H1 (cell line): ENCODE data around the gene SEMA3C. TPM values are rescaled to one million over a fixed set of nuclear protein-coding genes. Genes with fewer than 3 reads are reported as not detected.

ENCODE experiments used
- CTCF ChIA-PET: fragments of 300-600 bp; sonication (Branson Sonifier 250); formaldehyde crosslinking; loops from one replicate; lab custom pipeline; 2021; ENCODE audit not compliant: partially characterized antibody; lab: Charles Lee
- POLR2A ChIA-PET: fragments of 300-600 bp; sonication (Branson Sonifier 250); formaldehyde crosslinking; loops from one replicate; lab custom pipeline; 2021; ENCODE audit warnings: inconsistent platforms; ENCODE audit not compliant: partially characterized antibody; lab: Charles Lee
- DNase-seq, 2 experiments: peaks; one replicate each; pipeline versions ENCODE4 v3.0.0 to v3.0.0-alpha.2; 2010 to 2022; ENCODE audit warnings: low spot score in 2 of 2, low read depth in 1 of 2, mixed read lengths in 1 of 2
- FAIRE-seq: peaks from 2 replicates; lab custom pipeline; 2011; peaks lifted over from hg19 to GRCh38; lab: Jason Lieb, UNC
- H2AFZ ChIP-seq: 2 replicates; pipeline ENCODE4 v1.8.1; 2012; ENCODE audit warnings: low read length, inconsistent platforms
- H2AK5ac ChIP-seq: 2 replicates; pipeline ENCODE4 v1.6.1; 2013; ENCODE audit warnings: low read depth, low read length
- H2BK120ac ChIP-seq: replicated peaks from 2 replicates; pipeline ENCODE3; 2013; ENCODE audit warnings: low read depth, low read length, inconsistent platforms
- H2BK12ac ChIP-seq: 2 replicates; pipeline ENCODE4 v1.6.1; 2013; ENCODE audit warnings: low read depth, low read length
- H2BK15ac ChIP-seq: 2 replicates; pipeline ENCODE4 v1.6.1; 2013; ENCODE audit warnings: low read length
- H2BK20ac ChIP-seq: 2 replicates; pipeline ENCODE4 v1.6.1; 2013; ENCODE audit warnings: low read length
- H2BK5ac ChIP-seq: 2 replicates; pipeline ENCODE4 v1.6.1; 2013; ENCODE audit warnings: low read depth, low read length
- H3K14ac ChIP-seq: 2 replicates; pipeline ENCODE4 v1.6.1; 2013; ENCODE audit warnings: inconsistent platforms; ENCODE audit not compliant: insufficient read length
- H3K18ac ChIP-seq: 2 replicates; pipeline ENCODE4 v1.6.1; 2013; ENCODE audit warnings: low read length; ENCODE audit errors: extremely low read depth
- H3K23ac ChIP-seq: 2 replicates; pipeline ENCODE4 v1.6.1; 2013; ENCODE audit warnings: inconsistent platforms; ENCODE audit not compliant: insufficient read length
- H3K23me2 ChIP-seq: 2 replicates; pipeline ENCODE4 v1.6.1; 2013; ENCODE audit warnings: low read depth, low read length
- H3K27ac ChIP-seq: 2 replicates; pipeline ENCODE4 v1.6.1; 2011; ENCODE audit warnings: low read depth, low read length, inconsistent platforms
- H3K27me3 ChIP-seq, 4 experiments: replicated peaks in 1 of 4; 1 replicate in 1 of 4; 2 replicates in 3 of 4; pipeline versions ENCODE4 v1.6.1 to v1.8.1; 2011 to 2013; ENCODE audit warnings: low read length in 3 of 4, mild to moderate bottlenecking in 3 of 4, inconsistent platforms in 2 of 4, mixed read lengths in 2 of 4, moderate library complexity in 1 of 4; ENCODE audit not compliant: control insufficient read depth in 3 of 4, insufficient read depth in 3 of 4; ENCODE audit errors: extremely low read depth in 1 of 4
- H3K36me3 ChIP-seq, 4 experiments: 2 replicates each; pipeline versions ENCODE4 v1.6.1 to v1.8.1; 2011 to 2013; ENCODE audit warnings: mild to moderate bottlenecking in 4 of 4, low read length in 3 of 4, moderate library complexity in 2 of 4, control low read depth in 1 of 4, inconsistent platforms in 1 of 4; ENCODE audit not compliant: insufficient read depth in 4 of 4, control insufficient read depth in 2 of 4
- H3K4ac ChIP-seq: replicated peaks from 2 replicates; pipeline ENCODE3; 2013; ENCODE audit warnings: low read length, low read depth, mixed read lengths, inconsistent platforms; ENCODE audit not compliant: insufficient read length
- H3K4me1 ChIP-seq, 4 experiments: replicated peaks in 1 of 4; 1 replicate in 1 of 4; 2 replicates in 3 of 4; pipeline versions ENCODE4 v1.6.1 to v1.8.1; 2011 to 2013; ENCODE audit warnings: low read length in 3 of 4, inconsistent platforms in 2 of 4, mixed read lengths in 1 of 4; ENCODE audit not compliant: insufficient read depth in 4 of 4, control insufficient read depth in 3 of 4
- H3K4me2 ChIP-seq, 2 experiments: 2 replicates each; pipeline versions ENCODE4 v1.6.1 to v1.8.1; 2011 to 2013; ENCODE audit warnings: low read depth in 2 of 2, low read length in 2 of 2, control low read depth in 1 of 2, inconsistent platforms in 1 of 2, mild to moderate bottlenecking in 1 of 2; ENCODE audit not compliant: insufficient read depth in 1 of 2
- H3K4me3 ChIP-seq, 4 experiments: fragments of 200-600, 300-600 bp in 1 of 4; sonication (generic), shearing (Covaris generic), sonication (Bioruptor Twin) in 1 of 4; 2 replicates each; pipeline versions ENCODE4 v1.5.1 to v1.8.1; 2011 to 2016; ENCODE audit warnings: low read length in 4 of 4, low read depth in 3 of 4, control low read depth in 2 of 4, inconsistent platforms in 2 of 4, mild to moderate bottlenecking in 2 of 4, mixed read lengths in 1 of 4, moderate library complexity in 1 of 4; ENCODE audit not compliant: insufficient read depth in 2 of 4; ENCODE audit errors: extremely low read depth in 1 of 4
- H3K56ac ChIP-seq: replicated peaks from 2 replicates; pipeline ENCODE3; 2013; ENCODE audit warnings: low read depth, mild to moderate bottlenecking, mixed read lengths, low read length, inconsistent platforms; ENCODE audit not compliant: insufficient read length
- H3K79me1 ChIP-seq: 2 replicates; pipeline ENCODE4 v1.6.1; 2013; ENCODE audit warnings: low read depth, low read length, control low read depth
- H3K79me2 ChIP-seq, 2 experiments: 2 replicates each; pipeline versions ENCODE4 v1.6.1 to v1.8.1; 2012 to 2013; ENCODE audit warnings: low read length in 2 of 2, mild to moderate bottlenecking in 2 of 2, inconsistent platforms in 1 of 2; ENCODE audit not compliant: insufficient read depth in 2 of 2, control insufficient read depth in 1 of 2
- H3K9ac ChIP-seq, 4 experiments: replicated peaks in 1 of 4; 1 replicate in 1 of 4; 2 replicates in 3 of 4; pipeline versions ENCODE4 v1.6.1 to v1.8.1; 2011 to 2013; ENCODE audit warnings: low read depth in 3 of 4, low read length in 3 of 4, control low read depth in 2 of 4, mild to moderate bottlenecking in 2 of 4, moderate library complexity in 2 of 4, inconsistent platforms in 1 of 4; ENCODE audit errors: extremely low read depth in 1 of 4
- H3K9me3 ChIP-seq, 2 experiments: 2 replicates each; pipeline versions ENCODE4 v1.6.1 to v1.8.1; 2012 to 2013; ENCODE audit warnings: mild to moderate bottlenecking in 2 of 2, moderate library complexity in 2 of 2, control low read depth in 1 of 2, inconsistent platforms in 1 of 2, low read depth in 1 of 2, low read length in 1 of 2, mixed read lengths in 1 of 2; ENCODE audit not compliant: insufficient read depth in 2 of 2
- H4K20me1 ChIP-seq, 2 experiments: replicated peaks in 1 of 2; 2 replicates each; pipeline versions ENCODE3 to v1.8.1; 2011 to 2013; ENCODE audit warnings: inconsistent platforms in 2 of 2, low read length in 2 of 2, mild to moderate bottlenecking in 1 of 2; ENCODE audit not compliant: insufficient read depth in 2 of 2, control insufficient read depth in 1 of 2
- H4K5ac ChIP-seq: 2 replicates; pipeline ENCODE4 v1.6.1; 2013; ENCODE audit warnings: low read length, low read depth, mixed read lengths, inconsistent platforms; ENCODE audit not compliant: insufficient read length
- H4K8ac ChIP-seq: 2 replicates; pipeline ENCODE4 v1.8.0; 2013; ENCODE audit warnings: mild to moderate bottlenecking, moderate library complexity, low read length, inconsistent platforms; ENCODE audit not compliant: insufficient read depth; ENCODE audit errors: extremely low read depth
- H4K91ac ChIP-seq: replicated peaks from 2 replicates; pipeline ENCODE3; 2013; ENCODE audit warnings: low read length, mixed read lengths, inconsistent platforms; ENCODE audit not compliant: insufficient read length
- CBX5 ChIP-seq: fragments of 300-800, 300-1000 bp; sonication (generic); IDR thresholded peaks from 2 replicates; pipeline ENCODE4 v1.7.1; 2016; ENCODE audit warnings: antibody characterized with exemption, low read length, low read depth
- CTBP2 ChIP-seq: IDR thresholded peaks from 2 replicates; pipeline ENCODE4 v1.7.0; 2011; ENCODE audit warnings: borderline replicate concordance, mild to moderate bottlenecking, moderate library complexity, mixed read lengths, low read length; ENCODE audit not compliant: insufficient read depth, insufficient read length
- EZH2 ChIP-seq: fragments of 200-600 bp; sonication (generic); IDR thresholded peaks from 2 replicates; pipeline ENCODE4 v1.7.1; 2012; ENCODE audit warnings: low read depth, mild to moderate bottlenecking, moderate library complexity, low read length, inconsistent platforms; ENCODE audit not compliant: severe bottlenecking
- KDM1A ChIP-seq: fragments of 200-600, 300-600 bp; sonication (generic); IDR thresholded peaks from 2 replicates; pipeline ENCODE4 v1.7.1; 2016; ENCODE audit warnings: mild to moderate bottlenecking, low read length, borderline replicate concordance
- POLR2AphosphoS5 ChIP-seq: IDR thresholded peaks from 2 replicates; pipeline ENCODE4 v1.6.1; 2011; ENCODE audit warnings: low read depth, low read length
- SIX5 ChIP-seq: IDR thresholded peaks from 2 replicates; pipeline ENCODE4 v1.6.1; 2011; ENCODE audit warnings: mild to moderate bottlenecking, low read depth, low read length
- SUZ12 ChIP-seq: fragments of 200-600 bp; sonication (generic); IDR thresholded peaks from 2 replicates; pipeline ENCODE4 v1.6.1; 2012; ENCODE audit warnings: mild to moderate bottlenecking, inconsistent platforms, low read length, moderate library complexity, mixed read lengths
- WGBS, 2 experiments: shearing (Covaris generic) in 1 of 2; methylation state at CpG; one replicate each; pipeline versions ENCODE4 v1.1.6 to v1.1.7; 2013 to 2015; ENCODE audit warnings: low lambda C conversion rate in 2 of 2, mixed read lengths in 2 of 2, inconsistent platforms in 1 of 2, low coverage in 1 of 2, missing lambda C conversion rate in 1 of 2; ENCODE audit not compliant: insufficient replicate concordance in 2 of 2, insufficient coverage in 1 of 2, insufficient read length in 1 of 2; ENCODE audit errors: extremely low coverage in 1 of 2, missing lambda C conversion rate in 1 of 2; 5-methylcytosine and 5-hydroxymethylcytosine counted together
- polyA plus RNA-seq, 7 experiments: library from polyadenylated mRNA; depleted of rRNA in 3 of 7; stranded (reverse) in 5 of 7; unstranded in 2 of 7; fragments of >200 nt in 5 of 7; fragments of 200-250 nt in 2 of 7; gene quantifications; 1 replicate in 5 of 7; 2 replicates in 1 of 7; 4 replicates in 1 of 7; pipeline versions ENCODE4 v1.2.1 to v1.2.3, GENCODE V29; 2011 to 2013; ENCODE audit warnings: missing spikeins in 2 of 7, mixed read lengths in 2 of 7
- total RNA-seq: library from RNA; stranded (reverse); fragmentation: NEBNext Ultra II Directional; extraction: Animal tissue kit (Norgen Biotek cat#: 25700); gene quantifications from 2 replicates; pipeline ENCODE4 v1.2.1, GENCODE V29; 2021

SEMA3C gene
- total and polyA plus RNA-seq, 2 of the 8 experiments (the other 6 are each of a cell fraction or from before 2014, with no cell fraction given) = 0.15 to 1.4 TPM

GRCh38 chr7:80794631-80795573, 123.9 kb downstream of the SEMA3C start:
- FAIRE-seq = no peak
- no peak overlapping the region for H3K4me2 ChIP-seq

More at GRCh38 chr7:80794631-80795573, 123.9 kb downstream of the SEMA3C start:
- Histone ChIP-seq H3K23ac (no peak overlapping the region), H3K9me3 (no peaks in the 10 kb centered on the region), H3K4me1 (no peaks in the 10 kb centered on the region), H3K79me2 (no peaks in the 10 kb centered on the region), H3K14ac (no peak overlapping the region), H3K27ac (no peak overlapping the region), H2BK20ac (no peak overlapping the region)
- no peak for DNase-seq
- CTCF ChIA-PET = no interaction called here
- TF ChIP-seq SUZ12 = no peak
- no peak for TF ChIP-seq EZH2
- no peak for TF ChIP-seq CBX5
- no peak for TF ChIP-seq SIX5
- no peak for TF ChIP-seq CTBP2
- TF ChIP-seq POLR2AphosphoS5 = no peak
- no peak for TF ChIP-seq KDM1A
- TF ChIP-seq, all 59 proteins: peak for 0
- Histone ChIP-seq H2BK120ac (no peak overlapping the region), H3K79me1 (no peaks in the 10 kb centered on the region), H4K8ac (no peak overlapping the region), H2AK5ac (no peak overlapping the region), H2BK15ac (no peak overlapping the region), H2BK5ac (no peak overlapping the region), H4K20me1 (no peaks in the 10 kb centered on the region), H3K27me3 (no peaks in the 10 kb centered on the region), H2BK12ac (no peak overlapping the region), H3K36me3 (no peaks in the 10 kb centered on the region), H3K56ac (no peak overlapping the region), H4K5ac (no peak overlapping the region), H3K9ac (no peak overlapping the region), H2AFZ (no peak overlapping the region), H3K4ac (no peak overlapping the region), H3K4me3 (no peak overlapping the region), H4K91ac (no peak overlapping the region), H3K18ac (no peak overlapping the region), H3K23me2 (no peaks in the 10 kb centered on the region)
- 82% methylated on average over 10 of the region's 10 CpGs; no CpG with 5 or more reads in 1 of the 2 experiments for WGBS, 2 experiments
- POLR2A ChIA-PET = no interaction called here
